ENCODE measurements around the gene DTX3L. TPM values are rescaled to one million over a fixed set of nuclear protein-coding genes. Genes with fewer than 3 reads are reported as not detected.

Gene DTX3L
- total RNA-seq, 1 experiment from 2014 or later: 11.1 TPM

- peak; percentile 29; the same call in 1 of the 2 replicates for ATAC-seq
- TF ChIP-seq EZH2phosphoT487 (IDR thresholded peaks at IDR 0.05; ENCODE audit: borderline replicate concordance, low read length) (no peak), EZH2 (IDR thresholded peaks at IDR 0.05; ENCODE audit: low read length, unreplicated experiment) (no peak)
- TF ChIP-seq, protein P1, sequence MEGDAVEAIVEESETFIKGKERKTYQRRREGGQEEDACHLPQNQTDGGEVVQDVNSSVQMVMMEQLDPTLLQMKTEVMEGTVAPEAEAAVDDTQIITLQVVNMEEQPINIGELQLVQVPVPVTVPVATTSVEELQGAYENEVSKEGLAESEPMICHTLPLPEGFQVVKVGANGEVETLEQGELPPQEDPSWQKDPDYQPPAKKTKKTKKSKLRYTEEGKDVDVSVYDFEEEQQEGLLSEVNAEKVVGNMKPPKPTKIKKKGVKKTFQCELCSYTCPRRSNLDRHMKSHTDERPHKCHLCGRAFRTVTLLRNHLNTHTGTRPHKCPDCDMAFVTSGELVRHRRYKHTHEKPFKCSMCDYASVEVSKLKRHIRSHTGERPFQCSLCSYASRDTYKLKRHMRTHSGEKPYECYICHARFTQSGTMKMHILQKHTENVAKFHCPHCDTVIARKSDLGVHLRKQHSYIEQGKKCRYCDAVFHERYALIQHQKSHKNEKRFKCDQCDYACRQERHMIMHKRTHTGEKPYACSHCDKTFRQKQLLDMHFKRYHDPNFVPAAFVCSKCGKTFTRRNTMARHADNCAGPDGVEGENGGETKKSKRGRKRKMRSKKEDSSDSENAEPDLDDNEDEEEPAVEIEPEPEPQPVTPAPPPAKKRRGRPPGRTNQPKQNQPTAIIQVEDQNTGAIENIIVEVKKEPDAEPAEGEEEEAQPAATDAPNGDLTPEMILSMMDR (conservative IDR thresholded peaks at IDR 0.05; ENCODE audit: low read depth, low read length): no peak
- Histone ChIP-seq H3K27me3 (ENCODE audit: low read length) (no peaks in the 10 kb centered on the region), H2AFZ (ENCODE audit: low read length) (no peak overlapping the region), H3K36me3 (ENCODE audit: low read depth, low read length) (no peaks in the 10 kb centered on the region), H3K4me1 (ENCODE audit: insufficient read depth, low read length) (no peaks in the 10 kb centered on the region), H4K20me1 (ENCODE audit: low read length) (no peaks in the 10 kb centered on the region), H3K4me2 (ENCODE audit: low read length) (no peak overlapping the region), H3F3A (ENCODE audit: low read length, unreplicated experiment) (no peaks in the 10 kb centered on the region), H3K9me3 (ENCODE audit: low read length) (no peaks in the 10 kb centered on the region), H3K9me2 (replicated peaks; ENCODE audit: low read length) (no peaks in the 10 kb centered on the region), H3K79me2 (ENCODE audit: low read length) (no peaks in the 10 kb centered on the region), H3K4me3 (ENCODE audit: low read length) (no peak overlapping the region), H3K27ac (ENCODE audit: low read length) (no peak overlapping the region), H3K9ac (ENCODE audit: low read length) (no peak overlapping the region)
- BruUV-seq (replicated peaks): no TSS peak
- DNase-seq: peak; percentile 55
- intact Hi-C loops (cut with micrococcal nuclease): no loop called here
- POLR2A ChIA-PET (ENCODE audit: unreplicated experiment): no interaction called here
- CTCF ChIA-PET: interaction anchor here (0.6 kb wide), 1 partner anchor 11 kb away, joined by 7 read pairs; no protein-coding TSS in a partner anchor
These were observed 43.3 kb upstream of the DTX3L start for GRCh38 chr3:122520861-122521260.

DNA sequence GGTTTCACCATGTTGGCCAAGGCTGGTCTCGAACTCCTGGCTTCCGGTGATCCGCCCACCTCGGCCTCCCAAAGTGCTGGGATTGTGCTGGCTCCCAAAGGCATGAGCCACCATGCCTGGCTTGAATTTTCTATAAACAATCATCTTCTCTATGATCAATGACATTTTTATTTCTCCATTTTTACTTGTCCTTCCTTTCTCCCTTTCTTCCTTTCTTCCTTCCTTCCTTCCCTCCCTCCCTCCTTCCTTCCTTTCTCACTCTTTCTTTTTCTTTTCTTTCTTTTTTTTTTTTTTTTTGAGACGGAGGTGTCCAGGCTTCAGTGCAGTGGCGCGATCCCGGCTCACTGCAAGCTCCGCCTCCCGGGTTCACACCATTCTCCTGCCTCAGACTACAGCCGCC, 40.8 kb upstream of the DTX3L start:
- Histone ChIP-seq H2AFZ (ENCODE audit: low read length) (no peak overlapping the region), H3F3A (ENCODE audit: low read length, unreplicated experiment) (no peaks in the 10 kb centered on the region), H3K27me3 (ENCODE audit: low read length) (no peaks in the 10 kb centered on the region), H3K9ac (ENCODE audit: low read length) (no peak overlapping the region), H4K20me1 (ENCODE audit: low read length) (no peaks in the 10 kb centered on the region), H3K27ac (ENCODE audit: low read length) (no peak overlapping the region), H3K9me3 (ENCODE audit: low read length) (no peaks in the 10 kb centered on the region), H3K4me1 (ENCODE audit: insufficient read depth, low read length) (no peaks in the 10 kb centered on the region), H3K4me2 (ENCODE audit: low read length) (no peak overlapping the region), H3K36me3 (ENCODE audit: low read depth, low read length) (no peaks in the 10 kb centered on the region), H3K9me2 (replicated peaks; ENCODE audit: low read length) (no peaks in the 10 kb centered on the region), H3K79me2 (ENCODE audit: low read length) (no peaks in the 10 kb centered on the region), H3K4me3 (ENCODE audit: low read length) (no peak overlapping the region)
- intact Hi-C loops (cut with micrococcal nuclease): no loop called here
- ChIA-PET CTCF (no interaction called here), POLR2A (ENCODE audit: unreplicated experiment) (no interaction called here)
- no TSS peak for BruUV-seq (replicated peaks)
- ATAC-seq (no peak), DNase-seq (no peak)
- TF ChIP-seq, protein P1 (conservative IDR thresholded peaks at IDR 0.05; ENCODE audit: low read depth, low read length): no peak
- TF ChIP-seq EZH2 (IDR thresholded peaks at IDR 0.05; ENCODE audit: low read length, unreplicated experiment) (no peak), EZH2phosphoT487 (IDR thresholded peaks at IDR 0.05; ENCODE audit: borderline replicate concordance, low read length) (no peak)

DNA sequence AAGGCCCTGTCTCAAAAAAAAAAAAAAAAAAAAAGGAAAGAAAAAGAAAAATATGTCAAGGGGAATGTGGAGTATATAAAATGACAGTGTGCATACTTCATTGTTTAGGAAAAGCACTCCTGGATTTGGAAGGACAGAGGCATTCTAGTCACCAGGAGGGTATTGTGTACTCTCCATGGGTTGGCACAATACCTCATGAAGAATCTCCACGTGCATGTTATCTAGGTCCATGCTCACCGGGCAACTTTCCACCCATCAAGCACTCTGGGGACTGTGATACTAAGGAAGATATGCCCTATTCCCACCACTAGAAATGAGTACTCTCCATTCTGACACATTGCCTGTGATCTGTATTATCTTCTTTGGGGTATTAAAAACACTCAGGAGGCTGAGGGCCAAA, 34.0 kb upstream of the DTX3L start:
- ATAC-seq (no peak), DNase-seq (no peak)
- ChIA-PET POLR2A (ENCODE audit: unreplicated experiment) (interaction anchor here (0.7 kb wide), 1 partner anchor 229 kb away, joined by 9 read pairs; no protein-coding TSS in a partner anchor), CTCF (no interaction called here)
- intact Hi-C loops (cut with micrococcal nuclease): no loop called here
- Histone ChIP-seq H3K79me2 (ENCODE audit: low read length) (no peaks in the 10 kb centered on the region), H3K4me1 (ENCODE audit: insufficient read depth, low read length) (peaks cover 28% of the 10 kb centered on the region), H3F3A (ENCODE audit: low read length, unreplicated experiment) (peaks cover 5% of the 10 kb centered on the region), H3K9me3 (ENCODE audit: low read length) (no peaks in the 10 kb centered on the region), H3K36me3 (ENCODE audit: low read depth, low read length) (no peaks in the 10 kb centered on the region), H3K27ac (ENCODE audit: low read length) (no peak overlapping the region), H4K20me1 (ENCODE audit: low read length) (no peaks in the 10 kb centered on the region), H3K9me2 (replicated peaks; ENCODE audit: low read length) (no peaks in the 10 kb centered on the region), H3K9ac (ENCODE audit: low read length) (no peak overlapping the region), H3K4me3 (ENCODE audit: low read length) (no peak overlapping the region), H3K27me3 (ENCODE audit: low read length) (no peaks in the 10 kb centered on the region), H3K4me2 (ENCODE audit: low read length) (no peak overlapping the region), H2AFZ (ENCODE audit: low read length) (no peak overlapping the region)
- BruUV-seq (replicated peaks): no TSS peak
- TF ChIP-seq EZH2 (IDR thresholded peaks at IDR 0.05; ENCODE audit: low read length, unreplicated experiment) (no peak), EZH2phosphoT487 (IDR thresholded peaks at IDR 0.05; ENCODE audit: borderline replicate concordance, low read length) (no peak)
- TF ChIP-seq, protein P1 (conservative IDR thresholded peaks at IDR 0.05; ENCODE audit: low read depth, low read length): no peak

All from PC-3 (cell line).